Measurements from ENCODE around the gene ETNK1.
"Not testable (repeated sequence)": the region's sequence is repeated elsewhere in the genome, so short reads cannot be mapped to it uniquely, and the experiment has no call there.

ETNK1 gene

GRCh38 chr12:22624870-22625761 lies at the start of gene ETNK1:
Gene ETNK1 (plus strand): TSS chr12:22625171. CDS start chr12:22625431, 260 bp downstream.
- FAIRE-seq: no peak

- no peak for FAIRE-seq
These were observed 48.9 kb upstream of the ETNK1 start for GRCh38 chr12:22576065-22576464.

GRCh38 chr12:22576473-22576872 lies 48.5 kb upstream of the ETNK1 start:
- FAIRE-seq: no peak

- FAIRE-seq: no peak
These were observed 47.3 kb upstream of the ETNK1 start for GRCh38 chr12:22577667-22578066.

- FAIRE-seq: no peak
These were observed 46.6 kb upstream of the ETNK1 start for GRCh38 chr12:22578328-22578727.

GRCh38 chr12:22588817-22589216 lies 36.2 kb upstream of the ETNK1 start:
- FAIRE-seq: no peak

- no peak for FAIRE-seq
These were observed 31.1 kb upstream of the ETNK1 start for GRCh38 chr12:22593864-22594263.

GRCh38 chr12:22597539-22597938 lies 27.4 kb upstream of the ETNK1 start:
- FAIRE-seq: not testable (repeated sequence)

GRCh38 chr12:22598141-22598762 lies 26.7 kb upstream of the ETNK1 start:
- FAIRE-seq: no peak

- FAIRE-seq: no peak
These were observed 26.2 kb upstream of the ETNK1 start for GRCh38 chr12:22598763-22599161.

GRCh38 chr12:22600181-22600580 lies 24.8 kb upstream of the ETNK1 start:
- no peak for FAIRE-seq

GRCh38 chr12:22609501-22609900 lies 15.5 kb upstream of the ETNK1 start:
- FAIRE-seq: no peak

GRCh38 chr12:22610131-22610530 lies 14.8 kb upstream of the ETNK1 start:
- no peak for FAIRE-seq

- FAIRE-seq: not testable (repeated sequence)
These were observed 12.1 kb upstream of the ETNK1 start for GRCh38 chr12:22612822-22613221.

- FAIRE-seq: no peak
These were observed 8.9 kb upstream of the ETNK1 start for GRCh38 chr12:22615963-22616501.

- FAIRE-seq: no peak
These were observed 7.3 kb upstream of the ETNK1 start for GRCh38 chr12:22617630-22618029.

GRCh38 chr12:22624548-22624869 lies 462 bp upstream of the ETNK1 start:
- no peak for FAIRE-seq

GRCh38 chr12:22625762-22626294 lies 857 bp downstream of the ETNK1 start:
- FAIRE-seq: no peak

GRCh38 chr12:22626406-22626805 lies 1.4 kb downstream of the ETNK1 start:
- FAIRE-seq: no peak

- no peak for FAIRE-seq
These were observed 2.4 kb downstream of the ETNK1 start for GRCh38 chr12:22627371-22627770.

- FAIRE-seq: no peak
These were observed 3.3 kb downstream of the ETNK1 start for GRCh38 chr12:22628228-22628627.

- FAIRE-seq: peak; percentile 96
These were observed 7.0 kb downstream of the ETNK1 start for GRCh38 chr12:22631863-22632463.

- no peak for FAIRE-seq
These were observed 9.9 kb downstream of the ETNK1 start for GRCh38 chr12:22634883-22635282.

Measured in endometrium (tissue), 2 donors.